ENCODE data around the gene ARV1. TPM values are rescaled to one million over a fixed set of nuclear protein-coding genes. Genes with fewer than 3 reads are reported as not detected.
"Not testable (repeated sequence)": the region's sequence is repeated elsewhere in the genome, so short reads cannot be mapped to it uniquely, and the experiment has no call there.

The ARV1 gene
- polyA plus RNA-seq, 2 of the 4 experiments (the other 2 are of a cell fraction): 31.2 to 50.0 TPM

DNA sequence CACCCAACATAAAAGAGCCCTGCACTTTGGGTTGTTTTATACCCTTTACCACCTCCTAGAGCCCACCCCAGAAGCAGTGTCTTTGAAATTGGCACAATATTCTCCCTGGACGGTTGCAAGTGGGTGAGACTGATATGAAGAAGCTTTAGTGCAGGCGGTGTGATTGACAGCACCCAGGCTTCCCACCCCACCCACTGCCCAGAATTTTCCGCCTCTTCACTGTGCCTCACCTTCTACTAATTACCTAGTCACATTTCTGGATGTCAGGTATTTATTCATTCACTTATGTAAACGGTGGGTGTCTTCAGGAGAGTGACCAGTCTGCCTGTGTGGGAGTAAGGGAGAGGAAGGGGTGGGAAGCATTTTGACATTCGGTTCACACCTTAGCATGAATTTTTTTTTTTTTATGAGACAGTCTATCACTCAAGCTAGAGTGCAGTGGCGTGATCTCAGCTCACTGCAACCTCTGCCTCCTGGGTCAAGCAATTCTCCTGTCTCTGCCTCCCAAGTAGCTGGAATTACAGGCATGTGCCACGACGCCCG lies 62.9 kb downstream of the ARV1 start:
- CTCF ChIA-PET: interaction anchor here (1.1 kb wide), 1 partner anchor 169 kb away, joined by 3 read pairs; no protein-coding TSS in a partner anchor
- TF ChIP-seq CBX2 (IDR thresholded peaks at IDR 0.05; ENCODE audit: borderline replicate concordance, low read depth): no peak
- no peak for TF ChIP-seq ESRRA (IDR thresholded peaks at IDR 0.05; ENCODE audit: borderline replicate concordance, low read length)
- no peak for TF ChIP-seq JUN (IDR thresholded peaks at IDR 0.05)
- no peak for TF ChIP-seq RNF2 (IDR thresholded peaks at IDR 0.05; ENCODE audit: borderline replicate concordance, low read depth)
- TF ChIP-seq RCOR1 (IDR thresholded peaks at IDR 0.05; ENCODE audit: low read depth, low read length): no peak
- TF ChIP-seq EP300 (IDR thresholded peaks at IDR 0.05): no peak
- TF ChIP-seq HOXB13 (CRISPR knock-in tag; IDR thresholded peaks at IDR 0.05; ENCODE audit: low read depth): no peak
- no peak for TF ChIP-seq KDM5A (IDR thresholded peaks at IDR 0.05)
- no peak for TF ChIP-seq CHD2 (IDR thresholded peaks at IDR 0.05; ENCODE audit: low read length, partially characterized antibody)
- no peak for TF ChIP-seq EHMT2 (IDR thresholded peaks at IDR 0.05; ENCODE audit: low read depth)
- H3K27ac ChIP-seq: no peak overlapping the region
- no peak overlapping the region for H3K4me3 ChIP-seq
- ATAC-seq (no peak), DNase-seq (ENCODE audit: low read depth in 1 of 2, low spot score in 1 of 2) (no peak), FAIRE-seq (no peak)
- POLR2A ChIA-PET: no interaction called here
- no peak overlapping the region for H3K4me2 ChIP-seq
- H3K9me3 ChIP-seq: peaks cover 7% of the 10 kb centered on the region
- peaks cover 14% of the 10 kb centered on the region for H3K4me1 ChIP-seq
- 80% methylated on average over 9 of the region's 9 CpGs for WGBS (ENCODE audit: missing lambda C conversion rate)

DNA sequence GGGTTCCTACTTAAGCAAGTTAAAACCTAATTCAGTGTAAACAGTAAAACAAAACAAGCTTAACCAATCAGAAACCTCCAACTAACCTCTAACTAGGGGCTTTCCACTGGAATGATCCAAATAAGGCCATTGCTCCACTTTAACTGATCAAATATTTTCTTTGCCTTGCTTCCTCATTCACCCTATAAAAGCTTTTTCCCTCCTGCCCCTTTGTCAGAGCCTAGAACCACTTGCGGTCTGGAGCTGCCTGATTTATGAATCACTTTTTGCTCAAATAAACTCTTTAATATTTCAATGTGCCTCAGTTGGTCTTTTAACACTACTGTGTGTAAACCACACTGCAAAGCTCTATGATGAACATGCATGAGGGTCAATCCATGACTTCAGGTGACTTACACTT lies 65.7 kb downstream of the ARV1 start:
- no peak overlapping the region for H3K27ac ChIP-seq
- ChIA-PET POLR2A (no interaction called here), CTCF (interaction anchor here (1.1 to 1.3 kb wide), 4 partner anchors 12 to 167 kb away, joined by 4 read pairs; no protein-coding TSS in a partner anchor)
- TF ChIP-seq MAZ (IDR thresholded peaks at IDR 0.05; ENCODE audit: borderline replicate concordance, low read depth, low read length) (no peak), RFX5 (IDR thresholded peaks at IDR 0.05) (no peak), RNF2 (IDR thresholded peaks at IDR 0.05; ENCODE audit: borderline replicate concordance, low read depth) (no peak), NFE2L2 (conservative IDR thresholded peaks at IDR 0.05; ENCODE audit: low read length) (no peak), POLR2AphosphoS2 (conservative IDR thresholded peaks at IDR 0.05; ENCODE audit: low read length) (no peak)
- TF ChIP-seq, protein P1, sequence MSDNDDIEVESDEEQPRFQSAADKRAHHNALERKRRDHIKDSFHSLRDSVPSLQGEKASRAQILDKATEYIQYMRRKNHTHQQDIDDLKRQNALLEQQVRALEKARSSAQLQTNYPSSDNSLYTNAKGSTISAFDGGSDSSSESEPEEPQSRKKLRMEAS (IDR thresholded peaks at IDR 0.05): no peak
- TF ChIP-seq, protein P2, sequence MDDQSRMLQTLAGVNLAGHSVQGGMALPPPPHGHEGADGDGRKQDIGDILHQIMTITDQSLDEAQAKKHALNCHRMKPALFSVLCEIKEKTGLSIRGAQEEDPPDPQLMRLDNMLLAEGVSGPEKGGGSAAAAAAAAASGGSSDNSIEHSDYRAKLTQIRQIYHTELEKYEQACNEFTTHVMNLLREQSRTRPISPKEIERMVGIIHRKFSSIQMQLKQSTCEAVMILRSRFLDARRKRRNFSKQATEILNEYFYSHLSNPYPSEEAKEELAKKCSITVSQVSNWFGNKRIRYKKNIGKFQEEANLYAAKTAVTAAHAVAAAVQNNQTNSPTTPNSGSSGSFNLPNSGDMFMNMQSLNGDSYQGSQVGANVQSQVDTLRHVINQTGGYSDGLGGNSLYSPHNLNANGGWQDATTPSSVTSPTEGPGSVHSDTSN (IDR thresholded peaks at IDR 0.05): no peak
- TF ChIP-seq, protein P3, sequence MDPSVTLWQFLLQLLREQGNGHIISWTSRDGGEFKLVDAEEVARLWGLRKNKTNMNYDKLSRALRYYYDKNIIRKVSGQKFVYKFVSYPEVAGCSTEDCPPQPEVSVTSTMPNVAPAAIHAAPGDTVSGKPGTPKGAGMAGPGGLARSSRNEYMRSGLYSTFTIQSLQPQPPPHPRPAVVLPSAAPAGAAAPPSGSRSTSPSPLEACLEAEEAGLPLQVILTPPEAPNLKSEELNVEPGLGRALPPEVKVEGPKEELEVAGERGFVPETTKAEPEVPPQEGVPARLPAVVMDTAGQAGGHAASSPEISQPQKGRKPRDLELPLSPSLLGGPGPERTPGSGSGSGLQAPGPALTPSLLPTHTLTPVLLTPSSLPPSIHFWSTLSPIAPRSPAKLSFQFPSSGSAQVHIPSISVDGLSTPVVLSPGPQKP (IDR thresholded peaks at IDR 0.05; ENCODE audit: low read depth, low read length): no peak
- H3K4me2 ChIP-seq: no peak overlapping the region
- no peak for FAIRE-seq
- ATAC-seq: no peak
- peaks cover 18% of the 10 kb centered on the region; the same call in 2 of the 3 replicates for H3K4me1 ChIP-seq
- peaks cover 7% of the 10 kb centered on the region for H3K9me3 ChIP-seq
- no peak for DNase-seq (ENCODE audit: low read depth in 1 of 2, low spot score in 1 of 2)
- no peak overlapping the region for H3K4me3 ChIP-seq
- 81% methylated on average over 1 of the region's 1 CpG for WGBS (ENCODE audit: missing lambda C conversion rate)

DNA sequence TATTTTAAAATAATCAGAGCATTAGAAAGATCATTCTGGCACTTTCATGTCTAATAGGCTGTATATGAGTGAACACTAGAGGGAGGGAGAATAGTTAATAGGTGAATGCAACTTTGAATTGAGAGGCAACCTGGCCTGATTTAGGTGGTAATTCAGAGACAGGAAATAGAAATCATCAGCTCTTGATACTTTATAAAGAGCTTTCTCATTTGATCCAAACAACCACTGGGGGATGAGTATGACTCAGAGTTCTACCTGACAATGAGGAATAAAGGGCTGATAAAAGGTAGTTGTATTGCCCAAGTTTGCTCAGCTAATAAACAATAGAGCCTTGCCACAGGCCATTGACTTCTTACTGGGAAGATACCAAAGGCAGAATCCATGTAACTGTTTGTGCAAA lies 66.4 kb downstream of the ARV1 start:
- no peak overlapping the region for H3K27ac ChIP-seq
- peaks cover 21% of the 10 kb centered on the region; the same call in 2 of the 3 replicates for H3K4me1 ChIP-seq
- TF ChIP-seq KDM5A (IDR thresholded peaks at IDR 0.05) (no peak), EP300 (IDR thresholded peaks at IDR 0.05) (no peak), MAZ (IDR thresholded peaks at IDR 0.05; ENCODE audit: borderline replicate concordance, low read depth, low read length) (no peak), ZFP36 (IDR thresholded peaks at IDR 0.05; ENCODE audit: borderline replicate concordance, partially characterized antibody) (no peak), FOSL2 (IDR thresholded peaks at IDR 0.05) (no peak), FOSL2 (CRISPR knock-in tag; IDR thresholded peaks at IDR 0.05) (no peak), HOXB5 (CRISPR knock-in tag; IDR thresholded peaks at IDR 0.05) (no peak), RARB (CRISPR knock-in tag; IDR thresholded peaks at IDR 0.05) (no peak), NFE2L2 (conservative IDR thresholded peaks at IDR 0.05; ENCODE audit: low read length) (no peak), CBX8 (IDR thresholded peaks at IDR 0.05) (no peak), RNF2 (IDR thresholded peaks at IDR 0.05; ENCODE audit: borderline replicate concordance, low read depth) (no peak), EHMT2 (IDR thresholded peaks at IDR 0.05; ENCODE audit: low read depth) (no peak), RCOR1 (IDR thresholded peaks at IDR 0.05; ENCODE audit: low read depth, low read length) (no peak)
- TF ChIP-seq, protein P1 (IDR thresholded peaks at IDR 0.05): no peak
- H3K9me3 ChIP-seq: peaks cover 7% of the 10 kb centered on the region
- FAIRE-seq (no peak), DNase-seq (ENCODE audit: low read depth in 1 of 2, low spot score in 1 of 2) (no peak), ATAC-seq (no peak)
- CTCF ChIA-PET: interaction anchor here (1.1 to 1.3 kb wide), 4 partner anchors 12 to 166 kb away, joined by 4 read pairs; no protein-coding TSS in a partner anchor
- no peak overlapping the region for H3K4me3 ChIP-seq
- POLR2A ChIA-PET: no interaction called here
- H3K4me2 ChIP-seq: no peak overlapping the region

DNA sequence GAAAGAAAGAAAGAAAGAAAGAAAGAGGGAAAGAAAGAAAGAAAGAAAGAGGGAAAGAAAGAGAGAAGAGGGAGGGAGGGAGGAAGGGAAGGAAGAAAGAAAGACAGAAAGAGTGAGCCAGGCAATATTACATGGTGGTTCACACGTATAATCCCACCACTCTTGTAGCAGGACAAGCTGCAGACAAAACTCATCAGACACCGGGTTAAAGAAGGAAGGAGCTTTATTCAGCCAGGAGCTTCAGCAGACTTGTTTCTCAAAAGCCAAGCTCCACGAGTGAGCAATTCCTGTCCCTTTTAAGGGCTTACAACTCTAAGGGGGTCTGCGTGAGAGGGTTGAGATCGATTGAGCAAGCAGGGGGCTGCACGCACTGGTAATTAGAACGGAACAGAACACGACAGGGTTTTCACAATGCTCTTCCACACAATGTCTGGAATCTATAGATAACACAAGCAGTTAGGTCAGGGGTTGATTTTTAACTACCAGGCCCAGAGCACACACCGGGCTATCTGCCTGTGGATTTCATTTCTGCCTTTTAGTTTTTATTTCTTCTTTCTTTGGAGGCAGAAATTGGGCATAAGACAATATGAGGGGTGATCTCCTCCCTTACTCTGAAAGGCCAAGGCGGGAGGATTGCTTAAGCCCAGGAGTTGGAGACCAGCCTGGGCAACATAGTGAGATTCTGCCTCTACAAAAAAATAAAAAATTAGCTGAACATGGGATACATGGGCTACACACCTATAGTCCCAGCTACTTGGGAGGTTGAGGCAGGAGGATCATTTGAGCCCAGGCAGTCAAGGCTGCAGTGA lies 67.2 kb downstream of the ARV1 start:
- DNase-seq (ENCODE audit: low read depth in 1 of 2, low spot score in 1 of 2); ATAC-seq; H3K9me3 ChIP-seq; H3K4me3 ChIP-seq; FAIRE-seq; H3K27ac ChIP-seq; H3K4me2 ChIP-seq; POLR2A ChIA-PET: not testable (repeated sequence)
- 67% methylated on average over 10 of the region's 10 CpGs for WGBS (ENCODE audit: missing lambda C conversion rate)
- H3K4me1 ChIP-seq: peaks cover 16% of the 10 kb centered on the region; the same call in 2 of the 3 replicates
- CTCF ChIA-PET: interaction anchor here (1.0 to 1.3 kb wide), 3 partner anchors 18 to 164 kb away, joined by 4 read pairs; no protein-coding TSS in a partner anchor

Measured in A549 (cell line).